ENCODE data around the gene ZFHX3. TPM values are rescaled to one million over a fixed set of nuclear protein-coding genes. Genes with fewer than 3 reads are reported as not detected.

The ZFHX3 gene
- total RNA-seq, 2 donors from 2014 or later: 9.2 to 18.9 TPM

- Histone ChIP-seq H3K27me3 (no peaks in the 10 kb centered on the region), H3K4me3 (no peak overlapping the region), H3K9me3 (no peaks in the 10 kb centered on the region), H3K4me1 (peaks cover 0 to 3% of the 10 kb centered on the region in 2 donors), H3K36me3 (peaks cover 6% of the 10 kb centered on the region), H3K27ac (no peak overlapping the region)
- TF ChIP-seq CTCF (IDR thresholded peaks at IDR 0.05): no peak
- no peak for DNase-seq (ENCODE audit: low spot score)
Measured at GRCh38 chr16:72783716-72784318, 264.1 kb downstream of the ZFHX3 start.

- Histone ChIP-seq H3K4me3 (no peak overlapping the region), H3K4me1 (no peaks in the 10 kb centered on the region), H3K9me3 (no peaks in the 10 kb centered on the region), H3K36me3 (no peaks in the 10 kb centered on the region), H3K27me3 (no peaks in the 10 kb centered on the region), H3K27ac (no peak overlapping the region)
- DNase-seq (ENCODE audit: low spot score): no peak
- TF ChIP-seq CTCF (IDR thresholded peaks at IDR 0.05): no peak
Measured at GRCh38 chr16:72769876-72770275, 278.1 kb downstream of the ZFHX3 start.

GRCh38 chr16:72768591-72768990, 279.3 kb downstream of the ZFHX3 start:
- H3K27ac ChIP-seq: no peak overlapping the region
- no peaks in the 10 kb centered on the region for H3K27me3 ChIP-seq
- no peaks in the 10 kb centered on the region for H3K36me3 ChIP-seq
- H3K4me1 ChIP-seq: no peaks in the 10 kb centered on the region
- no peak for TF ChIP-seq CTCF (IDR thresholded peaks at IDR 0.05)
- no peak for DNase-seq (ENCODE audit: low spot score)
- H3K4me3 ChIP-seq: no peak overlapping the region
- no peaks in the 10 kb centered on the region for H3K9me3 ChIP-seq

- Histone ChIP-seq H3K9me3 (no peaks in the 10 kb centered on the region), H3K36me3 (no peaks in the 10 kb centered on the region), H3K27ac (no peak overlapping the region), H3K4me1 (no peaks in the 10 kb centered on the region), H3K4me3 (no peak overlapping the region), H3K27me3 (no peaks in the 10 kb centered on the region)
- no peak for DNase-seq (ENCODE audit: low spot score)
- TF ChIP-seq CTCF (IDR thresholded peaks at IDR 0.05): no peak
Measured at GRCh38 chr16:72766506-72766905, 281.4 kb downstream of the ZFHX3 start.

GRCh38 chr16:72764015-72764654, 283.8 kb downstream of the ZFHX3 start:
- Histone ChIP-seq H3K4me3 (no peak overlapping the region), H3K27ac (no peak overlapping the region), H3K4me1 (no peaks in the 10 kb centered on the region), H3K9me3 (peaks cover 0 to 1% of the 10 kb centered on the region in 2 donors), H3K27me3 (no peaks in the 10 kb centered on the region), H3K36me3 (no peaks in the 10 kb centered on the region)
- DNase-seq (ENCODE audit: low spot score): no peak
- no peak for TF ChIP-seq CTCF (IDR thresholded peaks at IDR 0.05)

GRCh38 chr16:72760581-72760980, 287.3 kb downstream of the ZFHX3 start:
- Histone ChIP-seq H3K27me3 (no peaks in the 10 kb centered on the region), H3K27ac (no peak overlapping the region), H3K36me3 (no peaks in the 10 kb centered on the region), H3K4me1 (no peaks in the 10 kb centered on the region), H3K9me3 (peaks cover 0 to 15% of the 10 kb centered on the region in 2 donors), H3K4me3 (no peak overlapping the region)
- no peak for DNase-seq (ENCODE audit: low spot score)
- no peak for TF ChIP-seq CTCF (IDR thresholded peaks at IDR 0.05)

All from right atrium auricular region (tissue), 2 donors.